GM12864 (cell line): ENCODE results near the gene WLS.

Experiments
- DNase-seq: peaks from one replicate; pipeline ENCODE4 v3.0.0-alpha.2; 2011; ENCODE audit warnings: low read depth
- H3K4me3 ChIP-seq: 2 replicates; pipeline ENCODE4 v1.5.1; 2011; ENCODE audit warnings: mild to moderate bottlenecking, low read depth, low read length, control low read depth
- CTCF ChIP-seq: IDR thresholded peaks from 2 replicates; pipeline ENCODE4 v1.5.1; 2011; ENCODE audit warnings: low read depth, mild to moderate bottlenecking, moderate library complexity, low read length, control low read depth, inconsistent platforms; ENCODE audit errors: missing control alignments

Gene WLS

GRCh38 chr1:68228851-68229250 is 3.5 kb downstream of the WLS start:
- TF ChIP-seq CTCF = no peak
- no peak overlapping the region for H3K4me3 ChIP-seq
- no peak for DNase-seq

DNA sequence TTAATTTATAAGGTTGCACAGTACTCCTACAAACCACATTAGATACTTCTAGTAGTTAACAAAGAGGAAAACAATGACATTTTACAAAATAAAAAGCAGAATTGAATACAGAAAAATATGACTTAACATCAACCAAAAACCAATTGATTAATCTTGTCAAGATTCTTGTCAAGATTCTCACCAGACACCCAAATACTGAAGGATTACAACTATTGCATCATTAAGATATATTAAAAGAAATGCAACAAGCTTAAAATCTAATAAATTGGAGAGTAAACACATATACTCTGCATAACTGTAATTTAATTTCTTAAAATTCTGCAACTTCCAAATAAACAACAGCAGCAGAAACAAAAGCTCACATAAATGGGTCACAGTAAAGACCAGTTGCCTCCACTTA is 4.7 kb downstream of the WLS start:
- H3K4me3 ChIP-seq = no peak overlapping the region
- DNase-seq = no peak
- TF ChIP-seq CTCF = no peak

GRCh38 chr1:68225781-68226180 is 6.5 kb downstream of the WLS start:
- TF ChIP-seq CTCF = no peak
- no peak for DNase-seq

DNA sequence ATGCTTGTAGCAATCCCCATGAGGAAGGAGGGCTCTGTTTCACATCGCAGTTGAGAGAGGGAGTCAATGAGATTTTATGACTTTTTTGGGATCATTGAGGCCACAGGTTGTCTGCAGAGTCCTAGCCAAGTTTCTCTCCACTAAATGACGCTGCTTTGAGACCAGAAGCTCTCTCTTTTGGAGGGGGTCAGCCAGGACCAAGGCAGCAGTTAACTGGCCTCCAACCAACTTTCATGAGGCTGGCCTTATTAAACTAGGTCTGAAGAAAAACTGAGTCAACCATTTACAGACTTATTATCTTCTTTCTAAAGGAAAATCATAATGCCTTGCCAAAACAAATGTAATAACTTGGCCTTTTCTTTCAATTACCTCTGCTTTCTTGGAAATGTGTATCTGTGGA is 8.6 kb downstream of the WLS start:
- DNase-seq = no peak
- no peak overlapping the region for H3K4me3 ChIP-seq
- TF ChIP-seq CTCF = no peak

More at GRCh38 chr1:68225781-68226180, 6.5 kb downstream of the WLS start:
- no peak overlapping the region for H3K4me3 ChIP-seq

DNA sequence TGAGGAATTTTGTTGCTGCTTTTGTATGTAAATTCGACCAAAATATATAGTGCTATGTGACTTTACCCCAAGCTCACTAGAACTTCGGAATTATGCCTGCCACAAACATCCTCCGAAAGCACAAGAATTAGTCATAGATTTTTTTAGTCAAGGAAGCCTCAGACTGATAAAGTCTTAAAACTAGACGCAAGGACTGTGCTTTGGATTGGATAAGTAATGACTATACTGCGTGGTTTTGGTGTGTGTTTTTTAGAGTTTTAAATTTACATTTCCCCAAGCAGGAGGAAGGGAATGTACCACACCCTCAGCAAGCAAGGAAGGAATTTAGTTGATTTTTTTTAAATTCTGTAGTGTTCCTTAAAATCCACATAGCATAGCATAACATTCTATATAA is 10.3 kb downstream of the WLS start:
- H3K4me3 ChIP-seq = no peak overlapping the region
- no peak for TF ChIP-seq CTCF
- DNase-seq = no peak

DNA sequence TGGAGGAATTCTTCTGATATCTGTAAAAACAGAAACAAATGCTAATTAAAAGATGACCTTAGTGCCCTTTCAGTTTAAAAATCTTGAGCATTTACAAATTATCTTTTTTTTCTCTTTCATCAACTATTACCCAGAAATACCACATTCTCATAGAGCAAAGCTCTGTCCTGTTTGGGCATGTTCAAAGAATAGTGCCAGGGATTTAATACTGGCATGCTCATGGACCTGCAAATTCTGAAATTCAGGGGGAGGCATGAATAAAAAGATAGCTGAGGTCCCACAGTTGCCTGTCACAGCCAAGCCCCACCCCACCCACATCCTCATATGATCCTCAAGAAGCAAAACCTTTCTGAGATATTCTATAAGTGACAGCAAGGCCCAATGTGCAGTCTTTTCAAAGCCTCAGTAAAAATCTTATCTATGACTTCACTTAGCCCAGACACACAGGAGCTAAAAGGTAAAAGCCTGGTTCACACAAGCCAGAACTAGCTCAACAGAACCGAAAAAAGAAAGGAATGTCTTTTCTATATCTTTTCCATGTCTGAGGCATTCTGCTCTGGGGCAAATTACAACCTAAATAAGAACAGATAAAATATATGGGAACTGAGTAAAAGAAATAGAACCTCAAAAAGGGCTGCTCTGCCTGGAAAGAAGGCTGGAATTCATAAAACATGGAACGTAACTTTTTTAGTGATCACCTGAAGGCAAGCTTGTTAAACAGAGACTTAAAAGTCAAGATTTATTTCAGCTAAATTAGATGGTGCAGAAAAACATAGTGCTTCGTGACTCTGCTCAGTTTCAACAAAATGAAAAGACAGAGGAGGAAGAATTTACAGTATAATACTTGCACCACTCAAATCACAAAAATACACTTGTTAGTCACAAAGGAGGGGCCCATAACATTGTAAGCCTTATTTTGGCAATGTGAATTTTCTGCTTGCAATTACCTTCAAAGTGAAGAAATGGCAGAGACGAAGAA is 11.0 kb downstream of the WLS start:
- TF ChIP-seq CTCF = no peak
- H3K4me3 ChIP-seq = no peak overlapping the region
- no peak for DNase-seq

DNA sequence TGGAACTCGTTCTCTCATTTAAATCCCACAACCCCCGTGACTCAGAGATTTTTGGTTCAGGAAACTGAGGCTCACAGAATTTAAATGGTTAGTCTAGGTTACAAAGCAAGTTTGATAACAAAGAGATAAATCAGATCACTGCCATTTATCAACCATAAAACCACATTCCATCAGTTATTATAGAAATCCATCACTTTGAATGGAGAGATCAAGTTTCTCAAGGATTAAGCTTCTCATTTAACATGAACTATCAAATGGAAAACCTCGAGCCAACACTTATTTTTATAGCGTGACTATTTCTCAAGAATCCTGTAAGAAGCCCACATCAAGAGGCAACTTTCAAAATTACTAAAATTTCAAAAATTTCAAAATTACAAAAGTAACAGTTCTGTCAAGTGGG is 11.9 kb downstream of the WLS start:
- no peak for TF ChIP-seq CTCF
- no peak for DNase-seq
- no peak overlapping the region for H3K4me3 ChIP-seq
